ENCODE results near the gene CCR3. TPM values are rescaled to one million over a fixed set of nuclear protein-coding genes. Genes with fewer than 3 reads are reported as not detected.
A peak's percentile ranks its signal among the peaks of the same experiment; 100 is the strongest.

Gene CCR3
- total and polyA plus RNA-seq, 10 donors = 0.10 to 1.7 (median 0.59) TPM

- Histone ChIP-seq H3K27me3 (replicated peaks in 1 of 7) (no peaks in the 10 kb centered on the region), H3K9me3 (no peaks in the 10 kb centered on the region), H3K4me1 (peaks cover 0 to 45% (median 20%) of the 10 kb centered on the region in 6 donors), H3K27ac (peak overlapping the region in 5 of 8 donors; percentile 47 to 67 (median 64)), H3K4me3 (no peak overlapping the region), H3K36me3 (no peaks in the 10 kb centered on the region)
- 65 to 76% (median 70%) methylated on average over 6 of the region's 6 CpGs for WGBS, 5 donors
- TF ChIP-seq CTCF (IDR thresholded peaks at IDR 0.05 in 8 of 11, conservative IDR thresholded peaks at IDR 0.05 in 3 of 11) = no peak
- no peak for TF ChIP-seq POLR2AphosphoS5 (IDR thresholded peaks at IDR 0.05)
- DNase-seq = no peak
- intact Hi-C loops (cut with DNase I; ENCODE audit: low total_unique reads) = no loop called here
Observed at GRCh38 chr3:46284981-46285683, 42.9 kb downstream of the CCR3 start.

- H3K4me1 ChIP-seq = peaks cover 0 to 39% (median 18%) of the 10 kb centered on the region in 6 donors
- WGBS, 5 donors = 73 to 85% (median 80%) methylated on average over 5 of the region's 5 CpGs
- H3K9me3 ChIP-seq = no peaks in the 10 kb centered on the region
- H3K27ac ChIP-seq = peak overlapping the region in 5 of 8 donors; percentile 47 to 67 (median 64)
- DNase-seq = no peak
- no peak overlapping the region for H3K4me3 ChIP-seq
- TF ChIP-seq CTCF (IDR thresholded peaks at IDR 0.05 in 8 of 11, conservative IDR thresholded peaks at IDR 0.05 in 3 of 11) (no peak), POLR2A (IDR thresholded peaks at IDR 0.05) (no peak), POLR2AphosphoS5 (IDR thresholded peaks at IDR 0.05) (no peak)
- intact Hi-C loops (cut with DNase I; ENCODE audit: low total_unique reads) = no loop called here
- no peaks in the 10 kb centered on the region for H3K27me3 ChIP-seq (replicated peaks in 1 of 7)
- no peaks in the 10 kb centered on the region for H3K36me3 ChIP-seq
Observed at GRCh38 chr3:46285931-46286619, 43.8 kb downstream of the CCR3 start.

GRCh38 chr3:46286947-46287565, 44.8 kb downstream of the CCR3 start:
- Histone ChIP-seq H3K27ac (peak overlapping the region in 4 of 8 donors; percentile 5 to 64 (median 44)), H3K27me3 (replicated peaks in 1 of 7) (no peaks in the 10 kb centered on the region), H3K36me3 (no peaks in the 10 kb centered on the region), H3K4me3 (no peak overlapping the region), H3K4me1 (peaks cover 0 to 33% (median 16%) of the 10 kb centered on the region in 6 donors), H3K9me3 (no peaks in the 10 kb centered on the region)
- DNase-seq = no peak
- TF ChIP-seq POLR2AphosphoS5 (IDR thresholded peaks at IDR 0.05) = no peak
- intact Hi-C loops (cut with DNase I; ENCODE audit: low total_unique reads) = no loop called here
- WGBS, 5 donors = 61 to 70% (median 68%) methylated on average over 5 of the region's 5 CpGs

- intact Hi-C loops (cut with DNase I; ENCODE audit: low total_unique reads) = no loop called here
- peak overlapping the region in 3 of 8 donors; percentile 34 to 39 (median 38) for H3K27ac ChIP-seq
- H3K4me3 ChIP-seq = no peak overlapping the region
- H3K36me3 ChIP-seq = no peaks in the 10 kb centered on the region
- no peaks in the 10 kb centered on the region for H3K27me3 ChIP-seq (replicated peaks in 1 of 7)
- no peak for DNase-seq
- no peaks in the 10 kb centered on the region for H3K9me3 ChIP-seq
- TF ChIP-seq POLR2AphosphoS5 (IDR thresholded peaks at IDR 0.05) = no peak
- no peak for TF ChIP-seq CTCF (IDR thresholded peaks at IDR 0.05 in 8 of 11, conservative IDR thresholded peaks at IDR 0.05 in 3 of 11)
- TF ChIP-seq POLR2A (IDR thresholded peaks at IDR 0.05) = no peak
- WGBS, 5 donors = 87 to 100% (median 93%) methylated on average over 1 of the region's 1 CpG
- peaks cover 0 to 36% (median 15%) of the 10 kb centered on the region in 6 donors for H3K4me1 ChIP-seq
Observed at GRCh38 chr3:46289551-46289950, 47.3 kb downstream of the CCR3 start.

Measured in spleen (tissue), 11 donors.